ENCODE measurements around the gene RPTN. TPM values are rescaled to one million over a fixed set of nuclear protein-coding genes. Genes with fewer than 3 reads are reported as not detected.

Gene RPTN
- total and polyA plus RNA-seq, 2 of the 4 experiments (the other 2 are of a cell fraction) = not detected

GRCh38 chr1:152115344-152115743 is 43.7 kb downstream of the RPTN start, which contains the start of gene TCHH:
Gene TCHH (minus strand): TSS chr1:152115444. CDS start chr1:152114080, 1,364 bp downstream.
- no peaks in the 10 kb centered on the region; the same call in 1 of the 2 replicates for H3K9me3 ChIP-seq (ENCODE audit: control insufficient read depth, insufficient read depth, low read length)
- H4K20me1 ChIP-seq (ENCODE audit: insufficient read depth, low read length) = no peaks in the 10 kb centered on the region
- H3K9me1 ChIP-seq (ENCODE audit: insufficient read depth, low read length) = no peaks in the 10 kb centered on the region
- intact Hi-C loops (cut with micrococcal nuclease) (no loop called here), in situ Hi-C loops (cut with MboI; ENCODE audit: low sequenced_read_pairs) (no loop called here), dilution Hi-C loops (cut with HindIII; ENCODE audit: low sequenced_read_pairs, unreplicated experiment) (no loop called here)
- no peak within 1 kb of the TSS for H3K9ac ChIP-seq (ENCODE audit: low read depth, low read length)
- no CpG with 5 or more reads among the region's 4 CpGs for WGBS, 2 experiments (ENCODE audit: extremely low coverage in 2 of 2, insufficient read length in 1 of 2)
- H4K91ac ChIP-seq (ENCODE audit: insufficient read depth, low read depth, low read length) = no peak within 1 kb of the TSS
- CTCF ChIA-PET = no interaction called here
- POLR2A ChIA-PET (ENCODE audit: unreplicated experiment) = no interaction called here
- H2BK20ac ChIP-seq (ENCODE audit: low read depth, low read length) = no peak within 1 kb of the TSS
- no peak within 1 kb of the TSS for H3K27ac ChIP-seq (ENCODE audit: insufficient read depth, low read length)
- no peak within 1 kb of the TSS for H2BK120ac ChIP-seq (ENCODE audit: low read depth, low read length)
- no peak within 1 kb of the TSS for H2BK15ac ChIP-seq (ENCODE audit: low read depth, low read length)
- DNase-seq (no peak), ATAC-seq (ENCODE audit: low read depth) (no peak)
- TF ChIP-seq CEBPB (IDR thresholded peaks at IDR 0.05; ENCODE audit: low read depth, low read length) (no peak), ELK1 (IDR thresholded peaks at IDR 0.05; ENCODE audit: borderline replicate concordance, low read depth, low read length) (no peak), MAFK (IDR thresholded peaks at IDR 0.05; ENCODE audit: low read depth, low read length) (no peak), RCOR1 (IDR thresholded peaks at IDR 0.05; ENCODE audit: insufficient replicate concordance, low read length) (no peak), CHD1 (IDR thresholded peaks at IDR 0.05; ENCODE audit: low read depth, low read length) (no peak), BHLHE40 (IDR thresholded peaks at IDR 0.05; ENCODE audit: low read depth, low read length) (no peak), USF2 (IDR thresholded peaks at IDR 0.05; ENCODE audit: low read depth, low read length) (no peak), NFE2L2 (IDR thresholded peaks at IDR 0.05; ENCODE audit: low read depth, low read length) (no peak), MAZ (IDR thresholded peaks at IDR 0.05; ENCODE audit: borderline replicate concordance, low read depth, low read length) (no peak), SMC3 (IDR thresholded peaks at IDR 0.05; ENCODE audit: low read depth, low read length) (no peak), POLR2A (IDR thresholded peaks at IDR 0.05; ENCODE audit: low read depth, low read length) (no peak), RFX5 (IDR thresholded peaks at IDR 0.05; ENCODE audit: low read depth, low read length) (no peak), MXI1 (IDR thresholded peaks at IDR 0.05; ENCODE audit: borderline replicate concordance, low read depth, low read length) (no peak)
- peaks cover 3% of the 10 kb centered on the region; the same call in 1 of the 2 replicates for H3K4me1 ChIP-seq (ENCODE audit: control insufficient read depth, insufficient read depth, low read length)
- H2BK5ac ChIP-seq (ENCODE audit: low read depth, low read length, poor library complexity, severe bottlenecking) = no peak within 1 kb of the TSS
- no peak within 1 kb of the TSS for H2AK5ac ChIP-seq (ENCODE audit: low read depth, low read length)
- no peak within 1 kb of the TSS for H3K4me3 ChIP-seq (ENCODE audit: insufficient read depth, low read depth, low read length)
- H2AK9ac ChIP-seq (replicated peaks; ENCODE audit: low read depth, low read length, poor library complexity) = no peak within 1 kb of the TSS
- H3K56ac ChIP-seq (ENCODE audit: extremely low read depth, insufficient read depth, low read length) = no peak within 1 kb of the TSS
- H3K79me1 ChIP-seq (ENCODE audit: low read depth in 1 of 2, low read length in 2 of 2) = no peaks in the 10 kb centered on the region
- H4K5ac ChIP-seq (ENCODE audit: low read depth, low read length) = no peak within 1 kb of the TSS
- no peak within 1 kb of the TSS for H2AFZ ChIP-seq (replicated peaks; ENCODE audit: low read length, poor library complexity)
- no peak within 1 kb of the TSS for H4K8ac ChIP-seq (ENCODE audit: low read depth in 2 of 2, low read length in 2 of 2)
- no peak within 1 kb of the TSS for H3K4ac ChIP-seq (ENCODE audit: low read depth, low read length)
- no peak within 1 kb of the TSS for H3K14ac ChIP-seq (replicated peaks; ENCODE audit: low read depth, low read length)
- peaks cover 32% of the 10 kb centered on the region for H3K27me3 ChIP-seq (ENCODE audit: control insufficient read depth, insufficient read depth, low read length)
- no TSS peak for BruUV-seq (replicated peaks)
- no peak within 1 kb of the TSS for H3K23ac ChIP-seq (ENCODE audit: low read depth, low read length)
- no peak within 1 kb of the TSS for H3K18ac ChIP-seq (ENCODE audit: low read depth, low read length)
- H3K4me2 ChIP-seq (ENCODE audit: low read depth, low read length) = no peak within 1 kb of the TSS
- H3K36me3 ChIP-seq (ENCODE audit: control insufficient read depth, insufficient read depth, low read length) = no peaks in the 10 kb centered on the region

Data from IMR-90 (cell line).